HG03196 (cell line): ENCODE measurements around the gene AGPAT3.

Experiments used
- ATAC-seq: cut with Tn5 transposase; IDR thresholded peaks from one replicate; pipeline ENCODE4 v1.9.1; 2021; ENCODE audit not compliant: unreplicated experiment

AGPAT3 gene

GRCh38 chr21:43935711-43936110, 70.7 kb downstream of the AGPAT3 start:
- ATAC-seq = no peak

DNA sequence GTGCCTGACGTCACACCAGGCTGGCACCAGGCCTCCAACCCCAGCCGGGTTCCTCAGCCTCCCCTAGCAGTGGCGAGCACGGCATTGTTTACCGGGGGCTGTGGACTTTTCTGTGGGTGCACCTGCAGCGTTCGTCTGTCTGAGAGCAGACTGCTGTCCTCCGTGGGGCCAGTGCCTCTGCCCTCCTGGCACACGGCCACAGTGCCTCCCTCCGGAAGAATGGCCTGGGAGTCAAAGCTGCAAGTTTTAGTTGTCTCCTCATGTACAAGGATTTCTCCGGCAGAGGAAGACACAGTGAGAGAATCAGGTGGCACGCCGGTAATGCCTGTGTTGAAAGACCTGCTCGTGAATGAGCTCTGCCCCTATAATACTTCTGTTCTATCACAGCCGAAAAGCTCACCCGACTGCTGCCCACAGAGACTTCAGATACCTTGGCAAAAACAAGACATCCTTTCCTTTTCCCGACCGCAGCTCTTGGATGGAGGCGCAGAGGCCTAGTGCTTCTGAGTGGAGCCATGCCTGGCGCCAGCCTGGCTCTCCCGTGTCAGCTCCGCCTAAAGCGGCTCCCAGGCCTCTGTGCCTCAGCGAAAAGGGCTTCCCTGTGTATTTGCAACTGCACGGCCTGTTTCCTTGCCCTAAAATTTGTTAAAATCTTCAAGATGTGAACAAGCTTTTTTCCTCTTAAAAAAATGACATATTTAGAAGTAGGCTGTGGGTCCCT, 71.4 kb downstream of the AGPAT3 start:
- no peak for ATAC-seq

- ATAC-seq = no peak
Observed at GRCh38 chr21:43937051-43937832, 72.2 kb downstream of the AGPAT3 start.

- ATAC-seq = no peak
Observed at GRCh38 chr21:43937891-43938309, 72.9 kb downstream of the AGPAT3 start.

DNA sequence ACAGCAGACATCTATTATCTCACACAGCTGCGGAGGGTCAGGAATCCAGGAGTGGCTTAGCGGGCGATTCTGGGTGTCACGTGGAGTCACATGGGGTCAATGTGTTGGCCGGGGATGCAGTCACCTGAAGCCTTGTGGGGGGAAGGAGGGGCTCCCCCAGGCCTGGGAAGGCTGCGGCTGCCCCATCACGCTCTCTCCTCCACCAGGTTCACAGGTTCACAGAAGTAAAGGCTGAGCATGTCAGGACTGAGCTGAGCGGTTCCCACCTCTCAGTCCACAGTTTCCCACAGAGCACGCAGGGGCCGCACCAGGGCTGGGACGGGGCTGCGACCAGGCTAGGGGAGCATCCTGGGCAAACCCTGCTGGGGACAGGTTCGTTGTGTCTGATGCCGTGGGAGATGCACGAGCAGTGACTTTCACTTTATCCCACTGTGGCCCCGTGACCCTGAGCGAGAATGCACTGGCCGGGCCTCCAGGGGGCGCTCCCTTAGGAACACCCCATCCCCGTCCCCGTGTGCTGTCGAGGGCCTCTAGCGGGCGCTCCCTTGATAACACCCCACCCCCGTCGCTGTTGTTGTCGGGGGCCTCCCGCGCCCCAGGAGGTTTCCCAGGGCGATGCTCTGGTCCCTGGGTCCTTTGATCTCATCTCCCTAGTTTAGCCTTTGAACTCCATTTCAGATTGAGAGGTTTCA, 73.9 kb downstream of the AGPAT3 start:
- ATAC-seq = peak; percentile 76

DNA sequence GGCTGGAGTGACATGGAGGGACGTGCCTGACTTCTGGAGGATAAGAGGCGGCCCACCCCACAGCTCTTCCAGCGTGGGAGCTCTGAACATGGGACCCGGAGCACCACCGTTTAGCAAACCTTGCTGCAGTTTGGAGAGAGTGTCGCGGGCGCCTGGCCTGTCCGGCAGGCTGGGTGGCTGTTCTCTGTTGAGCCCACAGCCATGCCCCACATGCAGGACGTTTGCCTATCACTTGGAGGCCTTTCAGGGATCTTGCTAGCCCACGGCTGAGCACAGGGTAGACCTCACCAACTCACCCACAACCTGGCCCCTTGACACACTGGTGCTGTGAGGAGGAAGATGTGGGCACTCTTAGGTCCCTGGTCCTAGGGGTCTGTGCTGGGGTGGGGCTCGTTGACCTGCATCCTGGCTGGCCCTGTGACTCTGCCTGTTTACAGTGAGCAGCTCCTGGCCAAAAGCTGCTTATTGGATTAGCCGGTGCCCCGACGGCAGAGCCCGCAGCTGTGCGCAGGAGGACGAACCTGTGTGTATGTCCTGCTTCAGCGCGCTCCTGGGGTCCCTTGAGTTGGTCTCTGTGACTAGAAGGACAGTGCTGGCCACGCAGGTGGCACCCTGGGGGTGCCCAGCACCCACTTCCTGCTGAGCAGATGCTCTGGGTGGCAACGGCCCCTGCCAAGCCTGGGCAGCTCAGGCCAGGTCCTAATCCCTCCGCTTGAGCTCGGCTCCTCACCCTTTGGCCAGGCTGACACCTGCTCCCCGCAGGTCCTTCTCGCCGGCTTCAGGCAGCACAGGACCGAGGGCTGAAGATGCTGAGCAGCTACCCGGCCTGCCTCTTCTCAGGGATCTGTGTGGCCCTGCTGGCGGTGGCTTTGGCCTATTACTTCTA, 74.7 kb downstream of the AGPAT3 start:
- peak; percentile 5 for ATAC-seq

- no peak for ATAC-seq
Observed at GRCh38 chr21:43940329-43941050, 75.5 kb downstream of the AGPAT3 start.

GRCh38 chr21:43942201-43942600, 77.2 kb downstream of the AGPAT3 start:
- ATAC-seq = no peak

GRCh38 chr21:43942621-43943020, 77.6 kb downstream of the AGPAT3 start:
- ATAC-seq = no peak

- no peak for ATAC-seq
Observed at GRCh38 chr21:43943512-43944077, 78.6 kb downstream of the AGPAT3 start.

DNA sequence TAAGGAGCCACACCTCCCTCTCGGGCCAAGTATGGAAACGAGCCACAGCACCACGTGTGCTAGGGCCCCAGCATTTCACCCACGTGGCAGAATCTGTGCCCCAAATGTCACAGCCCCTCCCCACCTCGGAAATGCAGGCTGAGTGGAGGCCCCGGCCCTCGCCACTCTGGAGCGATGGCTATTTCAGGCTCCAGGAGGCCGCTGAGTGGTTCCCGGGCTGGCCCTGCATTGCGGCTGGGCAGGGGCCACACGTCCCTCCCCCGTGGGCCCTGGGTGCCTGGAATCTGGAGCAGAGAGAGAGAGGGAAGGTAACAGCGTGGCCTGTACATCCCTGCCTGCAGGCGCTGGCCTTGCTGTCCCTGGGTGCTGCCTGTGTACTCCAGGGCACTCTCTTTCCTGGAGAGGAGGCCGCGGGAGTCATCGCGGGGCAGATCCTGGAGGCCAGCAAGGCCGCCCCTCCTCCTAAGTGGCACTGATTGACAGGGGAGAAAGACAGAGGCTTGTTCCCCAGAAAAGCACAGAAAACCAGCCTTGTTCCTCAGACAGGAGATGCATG, 79.1 kb downstream of the AGPAT3 start:
- no peak for ATAC-seq

DNA sequence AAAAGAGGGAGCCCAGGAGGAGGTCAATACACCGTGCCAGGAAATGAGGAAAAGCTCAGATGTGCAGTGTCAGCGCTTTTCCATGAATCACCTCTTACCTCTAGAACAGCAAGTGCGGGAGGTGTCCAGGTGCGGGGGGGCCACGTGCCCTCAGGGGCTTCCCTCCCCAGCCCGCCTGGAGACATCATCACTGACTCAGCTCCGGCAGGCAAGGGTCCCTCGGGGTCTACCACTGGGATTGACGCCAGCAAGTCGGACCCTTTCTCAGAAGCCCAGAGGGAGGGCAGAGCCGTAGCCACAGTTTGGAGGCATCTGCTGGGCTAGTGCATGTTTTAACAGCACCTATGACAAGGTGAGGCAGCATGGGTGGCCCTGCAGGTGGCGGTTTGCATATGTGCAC, 79.7 kb downstream of the AGPAT3 start:
- no peak for ATAC-seq

- no peak for ATAC-seq
Observed at GRCh38 chr21:43948740-43949498, 83.9 kb downstream of the AGPAT3 start.

DNA sequence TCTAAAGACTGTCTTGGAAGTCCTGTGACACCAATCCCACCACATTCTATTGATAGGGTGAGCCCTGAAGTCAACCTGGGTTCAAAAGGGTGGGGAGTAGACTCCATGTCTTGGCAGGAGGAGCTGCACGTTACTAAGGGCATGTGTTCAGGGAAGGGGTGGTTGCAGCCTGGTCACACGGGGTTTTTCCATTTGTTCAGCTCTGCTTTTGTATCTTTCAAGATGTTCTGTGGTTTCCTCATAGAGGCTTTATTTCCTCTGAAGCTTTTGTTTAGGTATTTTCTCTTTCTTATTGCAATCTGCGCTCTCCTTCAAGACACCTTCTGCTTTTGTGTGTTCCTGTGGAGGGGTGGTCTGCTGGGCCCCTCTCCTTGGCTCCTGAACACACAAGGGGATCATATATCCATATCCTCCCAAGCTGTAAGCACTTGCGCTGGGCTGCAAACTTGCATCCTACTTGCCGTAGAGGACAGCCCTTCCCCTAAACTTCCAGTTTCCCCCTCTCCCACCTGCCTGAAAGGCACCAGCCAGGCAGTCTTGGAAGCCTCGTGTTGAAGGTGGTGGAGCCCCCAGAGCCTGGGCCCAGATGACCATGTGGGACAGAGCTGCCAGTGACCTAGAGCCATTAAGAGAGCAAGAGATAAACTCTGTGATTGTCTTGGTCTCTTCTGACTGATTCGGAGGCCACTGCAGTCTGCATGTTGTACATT, 84.6 kb downstream of the AGPAT3 start:
- ATAC-seq = no peak

DNA sequence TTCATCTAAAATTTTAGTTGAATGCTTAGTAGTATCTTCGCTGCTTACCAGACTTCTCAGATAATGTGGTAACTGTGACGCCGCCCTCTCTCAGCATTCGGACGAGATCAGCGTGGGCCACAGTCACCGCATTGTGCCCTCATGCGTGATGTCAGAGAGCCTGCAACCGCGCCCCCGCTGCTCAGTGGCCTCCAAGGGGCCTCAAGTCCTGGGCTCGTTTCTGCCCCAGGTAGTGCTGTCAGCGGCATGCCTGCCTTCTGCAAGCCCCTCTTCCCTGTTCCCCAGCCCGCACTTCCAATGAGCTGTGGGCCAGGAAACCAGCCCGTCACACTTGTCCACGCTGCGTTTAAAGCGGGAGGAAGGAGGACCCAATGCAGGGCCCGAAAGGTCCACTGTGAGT, 85.5 kb downstream of the AGPAT3 start:
- ATAC-seq = no peak

- no peak for ATAC-seq
Observed at GRCh38 chr21:43950936-43951335, 85.9 kb downstream of the AGPAT3 start.

DNA sequence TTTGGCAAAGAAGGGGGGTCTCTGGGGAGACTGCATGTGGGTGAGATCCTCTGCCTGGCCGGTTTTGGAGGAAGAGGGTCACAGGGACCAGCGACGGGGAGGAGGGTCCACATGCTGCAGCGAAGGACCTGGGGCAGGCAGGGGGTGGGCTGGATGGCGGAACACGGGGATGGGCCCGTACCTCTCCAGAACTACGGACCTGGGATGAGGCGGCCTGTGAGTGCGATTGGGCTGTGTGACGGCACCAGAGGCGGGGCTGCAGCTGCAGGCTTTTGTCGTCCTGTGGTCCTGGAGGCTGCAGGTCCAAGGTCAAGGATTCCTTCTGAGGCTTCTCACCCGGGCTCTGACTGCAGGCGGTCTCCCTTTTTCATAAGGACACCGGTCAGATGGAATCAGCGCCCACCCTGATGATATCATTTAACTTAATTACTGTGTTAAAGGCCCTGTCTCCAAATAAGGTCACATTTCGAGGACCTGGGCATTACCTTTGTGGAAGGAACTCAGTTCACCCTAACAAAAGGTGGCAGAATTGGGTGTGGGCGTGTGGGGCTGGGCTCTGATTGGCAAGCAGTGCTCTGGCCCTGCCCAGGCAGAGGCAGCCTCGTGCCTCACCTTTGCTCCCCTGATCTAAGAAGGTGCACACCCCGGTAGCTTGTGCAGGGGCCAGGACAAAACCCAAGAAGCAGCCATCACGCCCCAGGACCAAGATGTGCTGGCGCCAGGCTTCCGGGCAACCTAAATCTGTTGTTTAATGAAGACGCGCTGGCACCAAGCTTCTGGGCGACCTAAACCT, 87.1 kb downstream of the AGPAT3 start:
- ATAC-seq = no peak
